Urinary bladder (tissue), 4 donors: ENCODE data around the gene BABAM2. TPM values are rescaled to one million over a fixed set of nuclear protein-coding genes. Genes with fewer than 3 reads are reported as not detected.

ENCODE experiments used
- DNase-seq: peaks from one replicate; pipeline ENCODE4 v3.0.0-alpha.2; 2015; ENCODE audit errors: extremely low spot score
- H3K27ac ChIP-seq: one replicate; pipeline ENCODE4 v1.5.1; 2013; ENCODE audit warnings: low read depth, mild to moderate bottlenecking, moderate library complexity
- H3K36me3 ChIP-seq: one replicate; pipeline ENCODE4 v1.6.1; 2013; ENCODE audit warnings: mild to moderate bottlenecking, moderate library complexity; ENCODE audit not compliant: insufficient read depth
- H3K4me1 ChIP-seq: one replicate; pipeline ENCODE4 v1.6.1; 2013; ENCODE audit warnings: mild to moderate bottlenecking, moderate library complexity; ENCODE audit not compliant: insufficient read depth
- H3K4me3 ChIP-seq: one replicate; pipeline ENCODE4 v1.5.1; 2013; ENCODE audit warnings: low read depth, low read length
- WGBS: extraction: QIAGEN DNeasy Blood & Tissue Kit; methylation state at CpG from one replicate; pipeline ENCODE4 v1.1.7; 2013; 5-methylcytosine and 5-hydroxymethylcytosine counted together
- polyA plus RNA-seq: library from polyadenylated mRNA; stranded (reverse); fragments of 200-250 nt; gene quantifications from one replicate; pipeline ENCODE4 v1.2.3, GENCODE V29; 2013
- total RNA-seq: library from RNA; depleted of rRNA; stranded (reverse); fragments of >200 nt; gene quantifications from one replicate; pipeline ENCODE4 v1.2.3, GENCODE V29; 2014
- donor health status: healthy with polysubstance abuse.
- donor health status: healthy.

Gene BABAM2
- total and polyA plus RNA-seq, 2 donors = 37.0 to 40.6 TPM

DNA sequence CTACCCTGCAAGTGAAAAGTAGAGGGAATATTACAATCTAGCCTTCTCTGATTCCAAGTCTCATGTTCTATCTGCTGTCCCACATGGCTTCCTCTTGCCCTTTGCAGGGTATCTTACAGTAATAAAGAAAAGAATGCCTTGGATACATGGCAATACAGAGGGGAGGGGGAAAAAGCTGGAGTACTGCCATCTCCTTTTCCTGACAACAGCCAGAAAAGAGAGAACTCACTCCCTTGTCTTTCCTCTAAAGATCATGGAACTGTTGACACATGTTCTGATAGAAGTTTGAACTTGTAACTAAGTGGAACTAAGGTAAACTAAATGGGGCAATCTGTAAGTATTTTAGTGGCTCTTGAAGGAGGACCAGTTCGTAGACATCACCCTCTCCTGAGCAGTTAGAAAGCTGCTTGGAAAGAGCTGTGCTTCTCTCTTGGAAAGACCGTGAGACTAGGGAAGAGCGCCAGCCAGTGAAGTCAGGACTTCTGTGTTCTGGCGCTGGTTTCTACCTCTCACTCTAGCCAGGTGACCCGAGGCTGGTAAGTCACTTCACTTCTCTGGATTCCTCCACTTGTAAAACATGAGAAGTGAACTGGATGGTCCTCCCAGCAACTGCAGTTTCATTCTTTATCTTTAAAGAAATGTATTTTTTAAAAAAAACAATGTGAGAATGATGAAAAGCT lies 259.8 kb downstream of the BABAM2 start:
- WGBS = 44% methylated on average over 5 of the region's 5 CpGs
- peak; percentile 66 for DNase-seq
- peak overlapping the region; percentile 41 for H3K27ac ChIP-seq

DNA sequence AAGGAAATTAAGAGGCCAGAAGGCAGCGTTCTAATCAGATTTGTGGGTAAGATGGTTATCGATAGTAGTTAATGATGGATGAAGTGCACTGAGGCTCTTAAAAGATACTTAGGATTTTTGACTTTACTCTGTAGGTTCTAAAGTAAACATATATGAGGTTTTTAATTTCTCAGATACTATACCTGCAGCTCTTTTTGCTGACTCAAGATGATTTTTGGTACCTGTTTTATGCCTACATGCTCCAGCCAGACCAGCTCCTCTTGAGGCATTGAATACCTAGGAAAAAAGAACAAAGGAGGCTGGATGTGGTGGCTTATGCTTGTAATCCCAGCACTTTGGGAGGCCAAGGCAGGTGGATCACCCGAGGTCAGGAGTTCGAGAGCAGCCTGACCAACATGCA lies 260.5 kb downstream of the BABAM2 start:
- no peak for DNase-seq
- no peak overlapping the region for H3K4me3 ChIP-seq
- H3K4me1 ChIP-seq = no peaks in the 10 kb centered on the region
- no peak overlapping the region for H3K27ac ChIP-seq
- WGBS = 86% methylated on average over 4 of the region's 4 CpGs
- H3K36me3 ChIP-seq = no peaks in the 10 kb centered on the region

More for the DNA sequence above, 259.8 kb downstream of the BABAM2 start:
- Histone ChIP-seq H3K36me3 (no peaks in the 10 kb centered on the region), H3K4me3 (no peak overlapping the region), H3K4me1 (no peaks in the 10 kb centered on the region)

DNA sequence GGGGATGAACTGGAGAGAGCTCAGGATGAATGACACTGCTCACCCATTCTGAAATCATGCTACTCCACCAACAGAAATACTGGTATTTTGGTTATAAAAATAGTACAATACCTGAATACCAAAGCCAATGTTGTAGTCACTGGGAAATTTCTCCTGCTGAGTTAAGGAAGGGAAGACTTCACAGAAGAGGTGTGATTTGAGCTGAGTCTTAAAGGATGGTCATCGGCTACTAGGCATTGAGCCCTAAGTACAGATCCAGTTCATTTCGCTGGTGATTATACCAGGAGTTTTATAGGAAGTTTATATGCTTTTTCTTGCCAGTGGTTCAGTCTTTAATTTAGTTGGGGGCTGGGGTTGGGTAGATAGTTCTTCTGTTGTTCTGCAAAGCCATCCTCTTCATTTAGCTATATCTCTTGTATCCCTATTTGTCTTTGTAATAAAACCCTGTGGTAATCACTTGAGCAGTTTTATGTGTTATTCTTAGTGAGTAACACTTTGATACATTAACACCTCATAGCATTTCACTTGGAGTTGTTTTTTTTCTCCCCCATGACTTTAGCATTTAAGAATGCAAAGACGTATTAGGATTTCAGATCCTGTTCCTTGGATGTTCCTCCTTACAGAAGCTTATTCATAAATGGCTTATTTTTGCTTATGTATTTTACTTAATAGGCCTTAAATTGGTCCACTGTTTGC lies 262.2 kb downstream of the BABAM2 start:
- Histone ChIP-seq H3K4me1 (no peaks in the 10 kb centered on the region), H3K4me3 (no peak overlapping the region), H3K27ac (no peak overlapping the region), H3K36me3 (no peaks in the 10 kb centered on the region)
- DNase-seq = no peak
- 79% methylated on average over 3 of the region's 3 CpGs for WGBS

DNA sequence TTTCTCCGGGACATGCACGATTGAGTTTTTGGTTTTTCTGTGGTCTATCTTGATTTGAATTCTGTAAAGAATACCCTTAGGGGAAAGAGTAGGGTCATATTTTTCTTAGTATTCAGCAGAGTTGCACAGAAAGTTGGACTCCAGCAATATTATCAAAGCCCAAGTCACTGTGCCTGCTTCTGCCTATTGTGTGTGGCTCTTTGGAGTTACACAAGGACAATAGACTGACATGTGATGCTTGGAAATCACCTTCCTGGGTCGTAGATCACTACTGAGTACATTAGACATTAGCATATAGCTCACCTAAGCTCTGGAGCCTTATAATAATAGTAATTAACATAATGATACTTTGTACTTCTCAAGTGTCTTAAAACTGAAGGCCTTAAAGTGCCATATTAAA lies 263.3 kb downstream of the BABAM2 start:
- Histone ChIP-seq H3K27ac (no peak overlapping the region), H3K4me3 (no peak overlapping the region), H3K36me3 (no peaks in the 10 kb centered on the region), H3K4me1 (no peaks in the 10 kb centered on the region)
- no peak for DNase-seq
- 91% methylated on average over 3 of the region's 3 CpGs for WGBS

DNA sequence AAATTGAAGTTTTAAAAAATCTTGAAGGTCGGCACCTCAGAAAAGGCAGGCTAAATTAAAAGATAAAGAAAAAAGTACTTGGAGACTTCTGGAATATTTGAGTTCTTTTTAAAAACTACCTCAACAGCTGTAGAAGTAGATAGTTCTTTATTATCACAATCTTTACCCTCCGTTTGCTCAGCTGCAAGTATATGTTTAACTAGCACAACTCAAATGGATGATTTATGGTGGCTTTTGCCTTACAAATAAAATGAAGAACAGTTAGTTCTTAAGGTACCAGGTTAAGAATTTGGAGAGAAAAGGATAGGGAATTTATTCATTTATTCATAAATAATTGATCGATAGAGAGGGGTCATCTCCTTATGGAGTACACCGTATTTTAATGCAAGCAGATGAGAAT lies 264.6 kb downstream of the BABAM2 start:
- H3K27ac ChIP-seq = no peak overlapping the region
- H3K4me1 ChIP-seq = no peaks in the 10 kb centered on the region
- no peak for DNase-seq
- 95% methylated on average over 4 of the region's 4 CpGs for WGBS
- no peak overlapping the region for H3K4me3 ChIP-seq
- no peaks in the 10 kb centered on the region for H3K36me3 ChIP-seq

DNA sequence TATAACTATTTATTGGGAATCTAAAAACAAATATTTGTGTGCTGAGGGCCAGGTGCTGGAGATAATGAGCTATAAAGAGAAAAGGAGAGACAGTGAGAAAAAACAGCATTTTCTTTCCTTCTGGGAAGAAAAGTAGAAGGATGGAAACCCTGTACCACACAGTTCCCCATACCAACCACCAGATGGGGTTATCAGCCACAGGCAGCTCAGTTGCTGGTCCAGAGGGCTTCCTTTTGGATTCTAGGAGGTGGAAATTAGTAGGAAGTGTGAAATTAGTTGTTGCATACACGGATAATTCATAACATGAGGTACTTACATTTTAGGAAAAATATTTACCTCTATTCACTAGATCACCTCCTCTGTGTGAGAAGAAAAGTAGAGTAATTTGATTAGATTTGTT lies 265.1 kb downstream of the BABAM2 start:
- H3K4me1 ChIP-seq = peaks cover 1% of the 10 kb centered on the region
- 60% methylated on average over 1 of the region's 1 CpG for WGBS
- DNase-seq = no peak

DNA sequence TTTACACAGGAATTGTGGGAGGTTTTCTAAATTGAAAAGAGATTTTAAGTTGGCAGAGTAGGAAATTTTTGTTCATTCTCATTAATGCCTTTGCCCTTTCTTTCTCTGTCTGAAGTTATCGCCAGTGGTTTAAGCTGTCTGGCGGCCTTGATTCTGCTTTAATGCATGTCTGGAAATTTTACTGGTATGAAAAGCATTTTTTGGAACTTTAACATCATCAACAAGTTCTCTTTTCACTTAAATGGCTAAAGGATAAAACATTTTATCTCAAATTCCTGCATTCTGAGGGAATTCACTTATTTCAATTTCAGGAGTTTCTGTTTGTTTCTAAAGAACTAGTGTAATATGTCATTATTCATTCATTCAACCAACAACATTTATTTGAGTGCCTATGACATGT lies 268.3 kb downstream of the BABAM2 start:
- no peak for DNase-seq
- no peak overlapping the region for H3K4me3 ChIP-seq
- WGBS = 85% methylated on average over 2 of the region's 2 CpGs
- H3K27ac ChIP-seq = no peak overlapping the region
- no peaks in the 10 kb centered on the region for H3K36me3 ChIP-seq
- H3K4me1 ChIP-seq = peaks cover 1% of the 10 kb centered on the region

More for the DNA sequence above, 265.1 kb downstream of the BABAM2 start:
- H3K4me3 ChIP-seq = no peak overlapping the region
- H3K36me3 ChIP-seq = no peaks in the 10 kb centered on the region
- H3K27ac ChIP-seq = no peak overlapping the region

DNA sequence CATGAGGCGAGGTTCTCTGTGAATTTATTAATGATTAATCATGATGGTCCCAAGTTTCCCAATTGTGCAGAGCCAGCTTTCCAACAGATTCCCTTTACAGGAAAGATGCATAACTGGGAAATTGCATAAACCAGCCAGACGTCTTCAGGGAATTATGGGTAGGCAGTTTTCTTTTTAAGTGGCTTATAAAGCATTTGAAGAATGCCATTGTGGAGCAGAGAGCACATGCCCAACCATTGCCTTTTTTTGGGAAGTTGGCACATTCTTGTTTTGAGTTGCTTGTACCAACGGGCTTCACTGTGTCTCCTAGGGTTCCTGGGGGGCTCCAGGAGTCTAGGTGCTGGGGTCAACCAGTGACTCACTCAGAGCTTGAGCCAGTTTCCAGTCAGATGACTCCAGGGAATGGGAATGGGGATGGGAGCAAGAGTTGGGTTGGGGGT lies 270.5 kb downstream of the BABAM2 start:
- Histone ChIP-seq H3K36me3 (no peaks in the 10 kb centered on the region), H3K4me3 (no peak overlapping the region), H3K27ac (no peak overlapping the region), H3K4me1 (peaks cover 1% of the 10 kb centered on the region)
- DNase-seq = no peak
- 62% methylated on average over 3 of the region's 3 CpGs for WGBS

DNA sequence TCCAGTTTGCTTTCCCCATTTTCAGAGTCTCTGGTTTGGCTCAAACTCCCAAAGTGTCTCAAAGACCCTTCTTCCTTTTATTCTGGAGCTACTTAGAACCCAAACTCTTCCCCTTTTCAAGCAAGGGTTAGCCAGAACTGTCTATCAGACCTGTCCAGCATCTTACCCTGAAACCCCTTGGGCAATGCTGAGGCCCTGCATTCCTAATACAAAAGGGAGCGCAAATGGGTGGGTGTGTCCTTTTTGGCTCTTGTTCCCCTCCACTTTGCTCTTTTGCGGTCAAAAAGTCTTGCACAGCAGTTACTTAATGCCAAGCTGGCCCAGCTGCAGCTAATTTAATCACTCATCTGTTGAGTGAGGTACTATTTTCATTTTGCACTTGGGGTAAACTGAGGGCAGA lies 270.9 kb downstream of the BABAM2 start:
- Histone ChIP-seq H3K4me3 (no peak overlapping the region), H3K36me3 (no peaks in the 10 kb centered on the region), H3K4me1 (peaks cover 1% of the 10 kb centered on the region), H3K27ac (no peak overlapping the region)
- WGBS = 78% methylated on average over 2 of the region's 2 CpGs
- no peak for DNase-seq

DNA sequence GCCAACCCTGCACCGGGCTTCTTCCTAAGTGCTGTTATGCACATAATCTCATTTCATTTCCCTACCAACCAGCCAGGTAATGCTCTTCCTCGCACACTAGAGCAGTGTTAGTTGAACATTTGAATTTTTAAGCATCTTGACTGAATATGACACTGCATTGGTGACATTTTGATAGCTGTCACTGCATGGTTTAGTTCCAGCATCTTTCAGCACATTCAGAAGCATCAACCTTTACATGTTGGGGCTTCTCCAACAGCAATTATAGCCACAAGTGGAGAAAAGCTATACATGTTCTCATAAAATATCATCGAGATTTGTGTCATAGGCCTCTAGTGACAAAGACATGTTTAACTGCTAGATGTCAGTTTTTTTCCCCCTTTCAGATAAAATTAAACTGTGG lies 272.0 kb downstream of the BABAM2 start:
- peaks cover 1% of the 10 kb centered on the region for H3K4me1 ChIP-seq
- WGBS = 92% methylated on average over 3 of the region's 3 CpGs
- H3K36me3 ChIP-seq = no peaks in the 10 kb centered on the region
- no peak for DNase-seq
- H3K4me3 ChIP-seq = no peak overlapping the region
- no peak overlapping the region for H3K27ac ChIP-seq

DNA sequence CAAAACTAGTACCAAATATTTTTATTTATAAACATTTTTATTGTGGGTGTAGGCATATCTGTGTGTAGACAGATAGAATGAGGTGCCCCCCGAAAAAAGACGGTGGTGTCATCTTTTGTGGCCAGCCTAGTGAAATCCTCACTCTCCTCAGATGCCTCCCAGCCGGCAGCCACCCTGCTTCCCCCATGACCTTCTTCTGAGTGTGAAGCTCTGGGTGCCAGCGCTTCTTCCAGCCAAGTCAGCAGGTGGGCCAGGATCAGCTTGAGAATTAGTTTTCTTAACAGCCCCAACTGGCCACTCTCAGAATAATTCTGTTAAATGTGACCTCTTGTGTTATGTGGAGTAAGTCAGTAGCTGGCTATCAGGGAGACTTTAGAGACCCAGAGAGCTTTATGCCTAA lies 272.5 kb downstream of the BABAM2 start:
- H3K36me3 ChIP-seq = no peaks in the 10 kb centered on the region
- WGBS = 68% methylated on average over 4 of the region's 4 CpGs
- DNase-seq = no peak
- no peak overlapping the region for H3K4me3 ChIP-seq
- H3K4me1 ChIP-seq = peaks cover 1% of the 10 kb centered on the region
- no peak overlapping the region for H3K27ac ChIP-seq

DNA sequence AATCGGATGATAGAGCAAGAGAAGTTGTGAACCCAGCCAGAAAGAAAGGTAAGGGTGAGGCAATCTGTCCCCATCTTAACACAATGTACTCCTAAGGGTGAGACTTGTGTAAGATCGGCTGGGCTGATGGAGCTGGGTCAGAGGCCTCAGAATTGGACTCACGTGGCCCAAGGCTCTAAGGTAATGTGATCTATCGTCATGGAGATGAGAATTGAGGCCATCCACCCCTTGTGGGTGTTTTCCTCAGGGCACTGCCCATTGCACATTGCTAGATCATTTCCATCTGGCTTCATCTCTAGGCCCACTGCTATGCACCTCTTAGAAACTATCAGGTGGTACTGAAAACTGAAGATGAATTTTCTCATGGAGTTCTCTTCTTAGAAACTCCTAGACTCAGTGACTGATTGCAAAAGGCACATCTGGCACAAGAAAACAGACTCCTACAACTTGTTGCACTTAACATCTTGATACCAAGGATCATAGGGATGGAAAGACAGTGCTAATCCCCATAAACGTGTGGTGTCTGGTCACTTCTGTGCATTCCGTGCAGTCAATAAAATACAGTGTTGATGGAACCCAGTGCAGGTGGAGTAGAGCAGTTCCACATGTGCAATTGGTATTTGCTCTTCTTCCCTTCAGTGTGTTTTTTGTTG lies 273.2 kb downstream of the BABAM2 start:
- WGBS = 73% methylated on average over 6 of the region's 6 CpGs
- no peaks in the 10 kb centered on the region for H3K36me3 ChIP-seq
- no peak overlapping the region for H3K4me3 ChIP-seq
- no peak for DNase-seq
- H3K4me1 ChIP-seq = peaks cover 1% of the 10 kb centered on the region
- peak overlapping the region; percentile 62 for H3K27ac ChIP-seq

DNA sequence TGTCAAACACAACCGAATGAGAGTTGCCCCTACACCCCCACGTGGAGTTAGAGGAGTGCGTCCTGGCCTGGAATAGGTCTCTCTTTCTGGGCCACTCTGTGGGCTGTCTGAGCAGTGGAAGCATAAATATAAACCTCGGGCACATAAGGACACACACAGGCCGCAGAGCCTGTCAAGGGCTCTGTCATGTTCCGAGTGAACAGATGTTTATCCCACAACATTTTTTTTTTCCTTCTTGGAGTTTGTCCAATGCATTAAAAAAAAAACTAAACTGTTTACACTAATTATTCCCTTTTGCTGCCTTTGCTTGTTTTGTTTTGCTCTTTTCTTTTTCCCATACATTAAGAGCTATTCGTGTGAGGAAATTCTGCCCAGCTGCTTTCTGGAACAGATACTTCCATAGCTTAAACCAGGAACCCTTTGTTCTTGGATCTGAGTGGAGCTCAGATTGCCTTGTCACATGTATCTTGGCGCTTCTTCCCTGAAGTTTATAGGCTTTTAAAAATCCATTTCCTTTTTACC lies 273.8 kb downstream of the BABAM2 start:
- DNase-seq = peak; percentile 83
- H3K4me1 ChIP-seq = peaks cover 1% of the 10 kb centered on the region
- WGBS = 15% methylated on average over 8 of the region's 8 CpGs
- no peaks in the 10 kb centered on the region for H3K36me3 ChIP-seq
- peak overlapping the region; percentile 62 for H3K27ac ChIP-seq
- H3K4me3 ChIP-seq = no peak overlapping the region
